NCI-H2227 treated with DMSO at 0.1 percent for 48 hours (cell line): ENCODE data around the gene ITGA8.
"Not testable (repeated sequence)": the region's sequence is repeated elsewhere in the genome, so short reads cannot be mapped to it uniquely, and the experiment has no call there.

Experiments
- DNase-seq: peaks from one replicate; lab custom pipeline; 2025; lab: John Stamatoyannopoulos, UW

Gene ITGA8

DNA sequence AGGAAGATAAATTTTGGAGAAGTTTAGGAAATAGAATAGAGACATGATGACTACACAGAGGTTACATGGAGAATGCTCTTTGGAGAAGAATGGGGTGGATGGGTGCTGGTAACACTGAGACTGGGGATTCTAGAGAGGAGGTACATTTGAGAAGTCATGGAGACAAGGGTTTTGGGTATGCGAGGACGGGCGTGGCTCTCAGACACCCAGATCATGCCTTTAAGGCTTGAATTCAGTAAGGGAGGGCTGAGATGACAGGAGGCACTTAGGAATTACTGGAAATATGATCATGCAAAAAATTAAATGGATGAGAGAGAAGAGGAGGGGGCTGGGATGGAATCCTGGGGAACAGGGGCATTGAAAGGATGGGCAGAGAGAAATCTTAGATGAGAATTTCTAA is 168.8 kb downstream of the ITGA8 start:
- no peak for DNase-seq

DNA sequence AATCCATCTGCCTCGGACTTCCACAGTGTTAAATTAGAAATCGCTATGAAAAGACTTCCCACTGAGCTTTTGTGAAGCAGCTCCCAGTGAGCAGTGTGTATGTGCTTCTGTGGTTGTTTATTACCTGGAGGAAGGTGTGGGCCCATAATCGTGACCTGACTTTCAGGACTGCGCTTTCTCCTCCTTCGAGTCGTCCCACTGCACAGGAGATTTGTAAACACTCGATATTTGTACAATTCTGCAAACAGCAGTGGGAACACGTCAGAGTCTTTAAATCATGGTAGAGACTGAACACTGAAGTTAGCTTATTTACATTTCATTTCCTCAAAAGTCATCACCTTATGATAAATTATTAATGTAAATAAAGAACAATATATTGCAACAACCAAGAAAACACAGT is 171.4 kb downstream of the ITGA8 start:
- DNase-seq, result no peak

DNA sequence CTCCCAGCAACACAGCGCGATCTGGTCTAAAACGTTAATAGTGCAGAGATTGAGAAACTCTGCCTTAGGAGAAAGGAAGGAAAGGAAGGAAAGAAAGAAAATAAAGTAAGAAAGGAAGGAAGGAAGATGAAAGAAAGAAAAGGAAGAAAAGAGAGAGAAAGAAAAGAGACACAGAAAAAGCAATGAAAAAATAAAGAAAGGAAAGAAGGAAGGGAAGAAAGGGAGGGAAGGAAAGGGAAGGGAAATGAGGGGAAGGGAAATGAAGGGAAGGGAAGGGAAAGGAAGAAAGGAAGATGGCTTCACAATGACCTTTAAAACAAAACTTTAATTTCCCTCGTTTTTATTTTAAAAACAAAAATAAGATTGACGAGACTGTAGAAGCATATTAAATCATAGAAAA is 173.1 kb downstream of the ITGA8 start:
- no peak for DNase-seq

DNA sequence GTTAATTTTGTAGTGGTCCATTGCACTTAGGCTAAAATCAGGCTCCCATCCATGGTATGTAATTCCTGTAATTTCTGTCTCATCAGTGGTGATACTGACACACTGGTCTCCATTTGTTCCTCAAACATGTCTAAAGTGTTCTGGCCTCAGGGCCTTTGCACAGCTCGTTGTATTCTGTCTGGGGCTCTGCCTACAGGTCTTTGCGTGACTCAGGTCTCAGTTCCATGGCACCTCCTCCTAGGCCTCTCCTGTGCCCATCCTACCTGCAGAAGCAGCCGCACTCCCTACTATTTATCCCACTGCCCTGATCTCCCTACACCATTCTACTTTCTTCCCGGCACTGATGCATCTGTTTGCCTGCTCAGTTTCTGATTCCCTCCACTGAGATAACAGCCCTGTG is 173.8 kb downstream of the ITGA8 start:
- no peak for DNase-seq

DNA sequence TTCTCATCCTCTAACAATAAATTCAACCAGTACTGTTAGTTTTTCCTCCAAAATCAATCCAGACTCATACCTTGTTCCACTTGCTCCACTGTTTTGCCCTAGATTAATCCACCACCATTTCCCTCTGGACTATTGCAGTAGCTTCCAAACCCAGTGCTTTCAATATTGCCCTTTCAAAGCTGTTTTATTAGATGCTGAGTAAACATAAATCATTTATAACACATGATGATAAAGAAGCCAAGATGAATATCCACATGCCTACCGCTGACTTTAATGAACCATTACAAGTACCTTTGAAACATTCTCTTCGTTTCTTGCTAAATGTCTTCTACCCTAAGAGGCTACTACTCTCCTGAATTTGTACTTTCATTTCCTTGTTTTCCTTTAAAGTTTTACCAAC is 174.5 kb downstream of the ITGA8 start:
- DNase-seq, result no peak

DNA sequence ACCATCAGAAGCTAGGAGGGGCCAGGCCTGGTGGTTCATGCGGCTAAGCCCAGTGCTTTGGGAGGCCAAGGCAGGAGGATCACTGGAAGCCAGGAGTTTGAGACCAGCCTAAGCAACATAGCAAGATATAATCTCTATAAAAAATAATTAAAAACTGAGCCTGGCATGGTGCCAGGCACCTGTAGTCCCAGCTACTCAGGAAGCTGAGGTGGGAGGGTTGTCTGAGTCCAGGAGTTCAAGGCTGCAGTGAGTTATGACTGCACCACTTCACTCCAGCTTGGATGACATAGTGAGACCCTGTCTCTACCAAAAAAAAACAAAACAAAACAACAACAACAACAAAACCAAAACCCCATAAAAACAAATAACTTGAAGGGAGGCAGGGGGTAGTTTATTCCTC is 175.7 kb downstream of the ITGA8 start:
- no peak for DNase-seq

DNA sequence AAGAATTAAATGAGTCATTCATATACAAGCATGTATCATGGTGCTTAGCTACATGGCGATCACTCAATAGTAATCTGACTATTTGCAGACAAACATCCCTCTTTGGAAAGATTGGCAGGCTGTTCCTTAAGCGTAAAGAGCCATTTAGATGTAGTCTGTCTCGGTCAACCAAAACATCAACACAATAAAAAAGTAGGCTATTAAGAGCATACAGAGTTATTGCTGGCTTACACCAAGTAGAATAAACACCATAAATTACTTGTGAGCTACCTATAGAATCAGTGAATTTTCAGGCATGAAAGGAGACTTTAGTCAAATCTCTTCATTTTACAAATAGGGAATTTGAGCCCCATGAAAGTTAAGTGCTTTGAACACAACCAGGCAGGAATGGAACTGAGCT is 176.9 kb downstream of the ITGA8 start:
- no peak for DNase-seq

DNA sequence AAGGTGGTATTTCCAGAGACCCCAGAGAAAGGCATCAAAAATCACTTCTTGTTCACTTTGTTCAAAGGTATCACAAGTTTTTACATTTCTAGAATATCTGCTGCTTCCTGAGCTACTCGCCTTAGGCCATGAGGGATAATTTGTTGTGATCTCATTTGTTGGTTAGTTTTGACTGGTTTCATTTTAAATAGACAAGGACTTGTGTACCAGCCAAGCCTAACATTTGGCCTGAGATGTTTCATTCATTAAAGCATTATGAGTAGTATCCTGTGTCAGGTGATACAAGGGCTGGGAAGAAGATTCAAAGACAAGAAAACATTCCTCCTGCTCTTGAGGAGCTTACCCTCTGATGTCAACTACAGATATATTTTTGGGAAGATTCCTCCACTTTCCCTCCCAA is 178.3 kb downstream of the ITGA8 start:
- DNase-seq, result no peak

DNA sequence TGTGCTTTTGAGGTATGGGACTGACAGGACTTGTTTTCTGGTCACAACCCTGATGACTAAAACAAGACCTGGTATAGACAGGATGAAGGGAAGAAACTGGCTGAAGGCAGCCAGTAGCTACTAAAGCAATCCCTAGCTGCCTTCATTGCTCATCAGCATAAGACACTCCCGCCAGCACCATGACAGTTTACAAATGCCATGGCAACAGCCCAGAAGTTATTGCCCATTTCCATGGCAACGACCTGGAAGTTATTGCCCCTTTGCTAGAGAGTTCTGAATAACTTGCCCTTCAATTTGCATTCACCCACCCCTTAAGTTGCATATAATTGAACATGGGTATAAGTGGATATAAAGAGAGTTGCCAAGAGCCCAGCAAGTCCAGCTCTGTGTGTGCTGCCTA is 179.0 kb downstream of the ITGA8 start:
- no peak for DNase-seq

DNA sequence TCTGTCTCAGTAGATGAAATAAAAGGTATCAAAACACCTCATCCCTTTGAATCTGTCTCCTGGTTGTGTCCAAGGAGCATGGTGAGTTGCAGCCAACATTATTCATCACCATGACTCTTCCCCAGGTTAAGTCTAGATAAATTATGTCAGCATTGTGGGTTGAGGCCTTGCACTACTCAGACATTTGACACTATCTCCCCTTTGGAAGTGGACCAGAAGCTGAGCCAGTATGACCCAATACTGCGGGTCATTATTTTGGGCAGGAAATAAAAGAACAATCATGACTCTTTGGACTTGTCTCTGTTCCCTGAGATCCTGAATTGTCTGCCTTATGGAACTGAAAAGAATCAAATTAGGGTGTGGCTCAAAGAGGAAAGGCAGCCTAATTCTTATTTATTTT is 180.5 kb downstream of the ITGA8 start:
- DNase-seq, result no peak

DNA sequence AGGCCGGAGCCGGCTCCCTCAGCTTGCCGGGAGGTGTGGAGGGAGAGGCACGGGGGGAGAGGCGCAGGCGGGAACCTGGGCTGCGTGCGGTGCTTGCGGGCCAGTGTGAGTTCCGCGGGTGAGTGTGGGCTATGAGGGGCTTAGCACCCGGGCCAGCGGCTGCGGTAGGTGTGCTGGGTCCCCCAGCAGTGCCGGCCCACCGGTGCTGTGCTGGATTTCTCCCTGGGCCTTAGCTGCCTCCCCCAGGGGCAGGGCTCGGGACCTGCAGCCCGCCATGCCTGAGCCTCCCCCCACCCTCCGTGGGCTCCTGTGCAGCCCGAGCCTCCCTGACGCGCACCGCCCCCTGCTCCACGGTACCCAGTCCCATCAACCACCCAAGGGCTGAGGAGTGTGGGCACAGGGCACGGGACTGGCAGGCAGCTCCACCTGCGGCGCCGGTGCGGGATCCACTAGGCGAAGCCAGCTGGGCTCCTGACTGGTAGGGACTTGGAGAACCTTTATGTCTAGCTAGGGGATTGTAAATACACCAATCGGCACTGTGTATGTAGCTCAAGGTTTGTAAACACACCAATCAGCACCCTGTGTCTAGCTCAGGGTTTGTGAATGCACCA is 184.7 kb downstream of the ITGA8 start:
- DNase-seq, result not testable (repeated sequence)

DNA sequence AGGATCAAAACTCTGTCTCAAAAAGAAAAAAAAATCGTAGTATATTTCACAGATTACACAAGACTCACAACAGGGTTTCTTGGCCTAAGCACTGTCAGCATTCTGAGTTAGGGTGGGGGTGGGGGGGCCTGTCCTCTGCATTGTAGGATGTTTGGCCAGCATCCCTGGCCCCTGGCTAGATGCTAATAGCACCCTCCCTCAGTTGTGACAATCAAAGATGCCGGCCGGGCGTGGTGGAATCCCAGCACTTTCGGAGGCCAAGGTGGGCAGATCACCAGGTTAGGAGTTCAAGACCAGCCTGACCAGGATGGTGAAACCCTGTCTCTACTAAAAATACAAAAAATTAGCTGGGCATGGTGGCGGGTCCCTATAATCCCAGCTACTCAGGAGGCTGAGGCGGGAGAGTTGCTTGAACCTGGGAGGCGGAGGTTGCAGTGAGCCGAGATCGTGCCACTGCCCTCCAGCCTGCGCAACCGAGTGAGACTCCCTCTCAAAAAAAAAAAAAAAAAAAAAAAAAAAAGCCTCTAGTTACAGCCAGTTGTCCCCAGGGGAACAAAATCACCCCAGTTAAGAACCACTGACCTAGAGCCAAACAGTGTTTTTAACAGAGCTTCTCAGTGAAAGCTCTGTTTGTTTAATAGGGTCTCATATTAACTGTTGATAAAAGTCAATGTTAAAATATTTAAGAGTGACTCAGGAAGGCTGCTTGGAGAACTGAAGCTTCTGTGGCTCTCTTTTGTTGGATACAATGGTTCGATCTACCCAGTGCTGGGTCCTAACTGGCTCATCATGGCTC is 187.6 kb downstream of the ITGA8 start:
- DNase-seq, result no peak

DNA sequence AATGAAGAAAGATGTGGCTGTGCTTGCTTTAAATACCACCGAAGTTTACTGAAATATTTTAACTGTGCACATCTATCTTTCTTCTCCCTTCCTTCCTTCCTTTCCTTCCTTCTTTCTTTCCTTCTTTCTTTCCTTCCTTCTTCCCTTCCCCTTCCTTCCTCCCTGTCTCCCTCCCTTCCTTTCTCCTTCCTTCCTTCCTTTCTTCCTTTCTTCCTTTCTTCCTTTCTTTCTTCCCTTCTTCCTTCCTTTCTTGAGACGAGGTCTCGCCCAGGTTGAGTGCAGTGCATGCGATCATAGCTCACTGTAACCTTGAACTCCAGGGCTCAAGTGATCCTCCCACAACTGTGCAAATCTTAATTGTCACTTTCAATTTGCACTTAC is 190.9 kb downstream of the ITGA8 start:
- DNase-seq, result no peak

DNA sequence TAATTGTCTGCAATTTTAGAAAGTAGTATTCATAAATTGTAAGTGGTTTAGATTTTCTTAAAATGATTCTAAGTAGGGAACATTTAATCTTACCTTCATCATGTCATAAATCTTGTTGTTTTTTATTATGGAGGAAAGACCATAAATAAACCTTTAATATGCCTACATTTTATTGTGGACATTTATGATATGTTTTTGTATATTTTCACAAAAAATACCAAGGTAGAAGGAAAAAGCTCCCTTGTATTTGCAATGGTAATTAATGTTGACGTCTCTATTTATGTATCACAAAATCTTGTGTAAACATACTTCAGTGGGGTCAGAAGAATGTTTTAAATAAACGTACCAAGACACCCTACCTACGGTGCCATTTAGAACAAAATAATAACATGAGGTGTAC is 193.0 kb downstream of the ITGA8 start:
- DNase-seq, result no peak

DNA sequence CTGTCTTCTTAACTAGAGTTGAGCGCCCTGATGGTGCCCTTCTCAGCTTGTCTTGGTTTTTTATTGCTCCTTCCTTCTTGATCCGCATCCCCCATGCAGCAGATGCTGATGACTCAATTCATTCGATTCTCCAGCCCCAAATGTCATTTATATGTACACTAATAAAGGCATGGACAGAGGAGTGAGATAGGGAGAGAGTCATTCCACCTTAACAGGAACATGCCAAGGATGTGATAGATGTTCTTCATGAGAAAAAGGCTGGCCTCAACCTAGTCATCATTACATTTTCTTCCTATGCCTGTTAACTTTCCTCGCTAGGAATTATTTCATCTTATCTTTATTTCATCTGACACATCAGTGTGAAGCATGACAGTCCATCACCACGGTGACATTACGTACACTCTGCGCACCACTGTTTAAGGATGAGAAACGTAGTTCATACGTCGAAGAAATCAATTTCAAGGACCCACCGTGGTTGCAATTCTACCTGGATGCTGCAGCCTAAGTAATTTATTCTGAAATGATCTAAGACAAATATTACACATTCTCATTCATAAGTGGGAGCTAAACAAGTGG is 198.3 kb downstream of the ITGA8 start:
- DNase-seq, result no peak

DNA sequence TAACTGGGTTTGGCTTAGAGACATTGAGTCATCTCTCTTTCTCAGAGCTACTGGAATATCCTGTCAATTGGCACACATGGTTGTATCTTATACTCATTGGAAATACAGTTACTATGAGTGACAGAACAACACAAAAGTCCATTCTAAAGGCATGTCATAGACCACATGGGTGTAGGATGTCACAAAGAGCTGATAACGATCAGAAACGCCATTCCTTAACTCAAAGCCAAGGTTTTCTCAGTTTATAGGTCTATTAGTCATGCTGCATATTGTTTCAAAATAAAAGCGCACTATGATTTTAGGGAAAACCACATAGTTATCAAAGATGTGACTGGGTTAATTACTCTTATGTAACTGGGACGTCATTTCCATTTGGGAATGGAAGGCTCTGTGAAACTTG is 201.5 kb downstream of the ITGA8 start:
- no peak for DNase-seq

DNA sequence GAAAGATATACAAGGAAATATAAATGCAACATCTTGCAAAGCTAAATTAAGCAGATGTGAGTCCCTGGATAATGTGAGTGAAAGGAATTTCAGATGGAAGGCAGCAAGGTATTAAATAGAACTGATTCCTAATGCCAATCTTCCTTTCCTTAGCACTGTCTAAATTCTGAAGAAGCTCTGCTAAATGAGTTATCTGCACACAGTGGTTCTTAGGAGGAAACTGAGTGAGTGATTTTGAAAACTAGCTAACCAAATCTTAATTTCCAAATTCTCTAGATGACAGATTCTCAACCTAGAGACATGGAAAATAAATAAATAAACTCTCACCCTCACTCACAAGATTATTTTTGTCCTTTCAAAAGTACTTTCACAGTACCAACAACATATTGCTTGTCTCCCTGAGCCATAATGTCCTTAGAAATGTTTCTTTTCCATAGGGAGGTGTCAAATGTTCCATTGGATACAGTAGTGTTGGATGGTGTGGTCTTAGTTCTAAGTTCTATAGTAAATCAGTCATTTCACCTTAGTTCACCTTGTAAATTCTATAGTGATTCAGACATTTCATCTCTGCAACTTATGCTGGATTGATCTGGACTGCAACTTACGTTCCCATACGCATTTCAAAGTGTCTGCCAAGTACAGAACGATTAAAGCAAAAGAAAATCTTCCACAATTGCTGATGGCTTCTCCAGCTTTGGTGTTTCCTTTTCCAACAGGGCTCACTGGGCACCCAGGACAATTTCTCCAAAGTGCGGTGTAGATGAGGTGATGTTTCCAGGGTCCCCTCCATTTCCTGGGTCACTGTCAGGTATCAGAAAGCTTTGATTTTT is 203.3 kb downstream of the ITGA8 start:
- no peak for DNase-seq

DNA sequence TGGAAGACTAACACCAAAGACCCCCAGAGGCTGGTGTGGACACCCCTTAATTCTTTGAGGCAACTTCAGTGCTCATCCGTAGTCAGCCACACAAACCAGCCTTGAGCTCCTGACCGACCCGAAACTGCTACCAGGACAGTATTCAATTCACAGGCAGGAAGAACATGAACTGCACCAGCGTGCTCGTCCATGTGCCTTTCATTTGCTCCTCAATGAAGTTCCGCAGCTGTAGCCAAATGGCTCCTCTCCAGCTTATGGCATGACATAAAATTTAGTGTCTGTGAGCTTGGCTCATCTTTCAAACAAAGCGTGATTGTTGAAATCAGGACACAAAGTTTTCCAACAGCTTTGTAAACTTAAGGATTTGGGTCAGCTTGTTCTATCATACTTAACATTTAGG is 204.5 kb downstream of the ITGA8 start:
- no peak for DNase-seq

DNA sequence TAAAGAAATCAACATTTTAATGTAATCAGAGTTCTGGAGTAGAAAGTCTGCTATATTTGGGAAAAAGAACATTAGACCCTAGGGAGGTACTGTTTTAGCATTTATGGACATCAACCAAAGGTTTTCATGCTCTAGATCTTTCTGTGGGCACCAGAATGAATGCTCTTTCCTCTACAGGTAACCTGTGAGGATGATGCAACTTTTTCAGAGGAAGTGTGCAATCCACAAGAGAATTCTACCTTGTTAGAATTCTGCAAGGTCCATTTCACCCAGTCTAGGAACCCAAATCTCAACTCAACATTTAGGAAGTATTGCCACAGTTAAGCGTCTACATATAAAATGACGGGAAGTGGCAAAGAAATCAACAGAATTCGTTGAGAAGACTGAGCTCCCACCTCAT is 208.8 kb downstream of the ITGA8 start:
- no peak for DNase-seq

DNA sequence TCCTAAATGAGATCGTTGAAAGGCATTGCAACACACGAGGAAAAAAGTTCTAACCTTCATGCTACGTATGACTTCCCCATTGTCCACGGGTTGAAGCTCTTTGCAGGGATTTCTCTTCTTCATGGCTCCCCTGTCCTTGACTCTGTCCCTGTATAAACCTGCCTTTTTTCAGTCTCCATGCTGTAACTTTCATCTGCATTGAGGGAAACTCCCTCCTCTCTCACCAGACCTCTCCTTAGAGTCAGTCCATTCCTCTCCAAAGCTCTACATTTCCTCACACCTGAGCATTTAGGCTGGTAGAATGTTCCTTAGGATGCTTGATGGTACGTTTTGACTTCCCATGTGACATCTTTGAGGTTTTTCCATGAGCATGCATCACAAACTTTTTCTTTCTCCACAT is 214.4 kb downstream of the ITGA8 start:
- DNase-seq, result no peak

DNA sequence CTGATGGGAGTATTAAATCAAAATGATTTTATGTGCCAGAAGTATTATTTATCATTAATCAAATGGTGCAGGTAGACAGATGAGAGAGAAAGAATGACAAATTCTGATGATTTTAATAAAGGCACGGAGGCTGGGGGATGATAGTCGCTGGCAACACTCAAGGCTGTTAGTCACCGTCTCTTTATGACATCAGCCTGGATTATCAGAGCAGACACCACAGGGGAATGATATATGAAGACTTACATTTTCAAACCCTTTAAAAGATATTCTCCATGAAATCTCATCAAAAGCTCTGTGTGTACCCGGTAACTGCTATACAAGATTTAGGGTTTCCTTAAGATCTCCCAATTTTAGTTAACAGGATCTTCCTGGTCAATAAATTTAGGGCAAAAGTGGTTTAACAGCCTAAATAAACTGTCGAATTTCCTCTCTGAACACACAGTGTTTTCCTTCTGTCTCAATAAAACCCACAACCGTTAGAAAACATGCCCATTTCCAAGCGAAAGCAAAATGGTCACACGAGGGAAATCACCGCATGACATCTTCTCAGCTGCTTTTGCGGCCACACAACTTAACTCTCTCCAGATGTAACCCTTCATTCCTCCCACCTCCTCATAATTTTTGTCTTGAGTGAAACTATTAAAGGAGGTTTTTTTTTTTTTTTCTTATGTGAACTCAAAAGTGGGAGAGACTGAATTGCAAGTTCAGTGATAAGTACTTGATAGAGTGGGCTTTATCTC is 215.5 kb downstream of the ITGA8 start:
- no peak for DNase-seq

DNA sequence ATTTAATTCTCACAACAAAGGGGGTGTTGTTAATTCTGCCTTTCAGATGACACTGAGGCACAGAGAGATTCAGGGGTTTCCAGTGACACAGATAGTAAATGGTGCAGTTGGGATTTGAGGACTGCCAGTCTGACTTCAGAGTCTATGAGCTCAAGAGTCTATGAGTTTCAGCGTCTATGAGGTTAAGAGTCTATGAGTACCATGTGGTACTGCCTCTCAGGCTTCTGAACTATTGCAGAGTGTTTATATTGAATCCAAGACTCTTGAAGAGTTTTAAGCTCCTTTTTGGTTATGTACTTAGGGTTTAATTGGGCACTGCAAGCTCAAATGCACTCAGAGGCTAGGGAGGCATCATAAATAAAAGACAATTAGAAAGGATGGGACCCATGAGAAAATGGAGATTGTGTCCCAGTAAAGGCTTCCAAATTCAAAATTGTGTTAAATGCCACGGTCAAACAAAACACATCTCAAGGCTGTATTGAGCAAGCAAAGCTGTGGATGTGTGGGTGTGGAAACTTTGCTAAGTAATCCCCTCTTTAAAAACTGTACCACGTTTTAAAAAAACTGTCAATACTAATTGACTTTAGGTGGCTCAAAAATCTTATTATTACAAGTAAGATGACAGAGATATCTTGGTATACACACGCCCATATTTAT is 224.7 kb downstream of the ITGA8 start:
- no peak for DNase-seq
